LNCaP clone FGC (cell line): ENCODE data around the gene ABCC8.

Source experiments
- DNase-seq: peaks from one replicate; pipeline ENCODE4 v3.0.0-alpha.2; 2011; ENCODE audit warnings: low read depth
- H3K4me3 ChIP-seq: 2 replicates; pipeline ENCODE4 v1.5.1; 2011; ENCODE audit warnings: mild to moderate bottlenecking, low read depth, low read length, control low read depth
- TF ChIP-seq, protein P1 (sequence below): IDR thresholded peaks from 2 replicates; pipeline ENCODE4 v1.5.1; 2012; ENCODE audit warnings: mild to moderate bottlenecking; ENCODE audit not compliant: control insufficient read depth, insufficient read depth; ENCODE audit errors: extremely low read depth

Gene ABCC8

DNA sequence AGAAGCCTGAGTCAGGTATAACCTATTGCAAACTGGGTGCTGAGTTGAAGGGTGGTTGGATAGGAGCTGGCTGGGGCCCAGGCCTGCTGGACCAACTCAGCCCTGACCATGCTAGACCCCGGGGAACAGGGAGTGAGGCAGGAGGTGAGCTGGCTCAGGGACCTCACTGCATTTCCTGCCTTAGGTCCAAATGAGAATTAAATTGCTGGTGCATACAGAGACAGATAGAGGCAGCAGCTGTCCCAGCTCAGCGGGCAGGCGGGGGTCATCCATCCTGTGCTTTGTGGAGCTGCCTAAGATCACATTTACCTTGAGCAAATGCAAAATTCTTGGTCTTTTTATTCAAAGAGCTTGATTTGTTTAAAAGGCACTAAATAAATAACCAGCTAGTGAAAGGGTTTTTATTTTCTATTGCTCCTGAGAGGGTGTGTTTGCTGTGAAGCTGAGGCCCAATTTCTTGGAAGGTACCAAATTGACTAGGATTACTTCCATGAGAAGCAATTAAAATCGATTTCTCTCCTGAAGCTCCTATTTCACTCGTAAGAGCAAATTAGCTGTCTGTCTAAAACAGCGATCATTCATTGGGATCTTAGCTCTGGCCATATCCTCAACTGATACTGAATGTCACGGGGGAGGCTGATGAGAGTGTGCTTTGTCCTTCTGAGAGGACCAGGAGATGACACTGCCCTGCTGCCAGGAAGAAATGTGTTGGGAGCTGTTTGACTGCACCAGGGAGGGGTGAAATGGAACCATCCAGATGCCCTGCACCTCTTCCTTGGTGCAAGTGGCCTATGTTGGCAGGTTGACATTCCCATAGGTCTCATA lies 42.6 kb upstream of the ABCC8 start:
- DNase-seq = no peak
- TF ChIP-seq, protein P1, sequence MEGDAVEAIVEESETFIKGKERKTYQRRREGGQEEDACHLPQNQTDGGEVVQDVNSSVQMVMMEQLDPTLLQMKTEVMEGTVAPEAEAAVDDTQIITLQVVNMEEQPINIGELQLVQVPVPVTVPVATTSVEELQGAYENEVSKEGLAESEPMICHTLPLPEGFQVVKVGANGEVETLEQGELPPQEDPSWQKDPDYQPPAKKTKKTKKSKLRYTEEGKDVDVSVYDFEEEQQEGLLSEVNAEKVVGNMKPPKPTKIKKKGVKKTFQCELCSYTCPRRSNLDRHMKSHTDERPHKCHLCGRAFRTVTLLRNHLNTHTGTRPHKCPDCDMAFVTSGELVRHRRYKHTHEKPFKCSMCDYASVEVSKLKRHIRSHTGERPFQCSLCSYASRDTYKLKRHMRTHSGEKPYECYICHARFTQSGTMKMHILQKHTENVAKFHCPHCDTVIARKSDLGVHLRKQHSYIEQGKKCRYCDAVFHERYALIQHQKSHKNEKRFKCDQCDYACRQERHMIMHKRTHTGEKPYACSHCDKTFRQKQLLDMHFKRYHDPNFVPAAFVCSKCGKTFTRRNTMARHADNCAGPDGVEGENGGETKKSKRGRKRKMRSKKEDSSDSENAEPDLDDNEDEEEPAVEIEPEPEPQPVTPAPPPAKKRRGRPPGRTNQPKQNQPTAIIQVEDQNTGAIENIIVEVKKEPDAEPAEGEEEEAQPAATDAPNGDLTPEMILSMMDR = no peak
- no peak overlapping the region for H3K4me3 ChIP-seq

DNA sequence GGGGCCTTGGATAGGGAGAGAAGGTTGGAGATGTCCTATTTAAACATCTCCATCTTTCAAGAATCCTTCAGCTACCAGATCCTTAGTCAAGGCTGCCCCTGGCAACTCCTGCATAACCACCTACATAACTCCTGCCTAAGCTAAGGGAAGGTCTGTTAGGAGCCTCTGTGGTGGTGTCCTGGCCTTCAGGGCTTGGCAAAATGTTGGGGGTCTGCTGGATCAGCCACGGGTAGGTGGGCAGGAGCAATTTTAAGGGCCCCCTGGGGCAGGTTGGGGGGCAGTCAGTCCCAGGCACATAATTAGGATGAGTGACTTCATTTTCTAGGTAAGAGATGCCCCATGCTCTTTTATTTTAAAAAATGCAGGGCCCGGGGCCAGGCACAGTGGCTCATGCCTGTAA lies 41.7 kb upstream of the ABCC8 start:
- no peak for DNase-seq
- no peak overlapping the region for H3K4me3 ChIP-seq
- TF ChIP-seq, protein P1 = no peak

DNA sequence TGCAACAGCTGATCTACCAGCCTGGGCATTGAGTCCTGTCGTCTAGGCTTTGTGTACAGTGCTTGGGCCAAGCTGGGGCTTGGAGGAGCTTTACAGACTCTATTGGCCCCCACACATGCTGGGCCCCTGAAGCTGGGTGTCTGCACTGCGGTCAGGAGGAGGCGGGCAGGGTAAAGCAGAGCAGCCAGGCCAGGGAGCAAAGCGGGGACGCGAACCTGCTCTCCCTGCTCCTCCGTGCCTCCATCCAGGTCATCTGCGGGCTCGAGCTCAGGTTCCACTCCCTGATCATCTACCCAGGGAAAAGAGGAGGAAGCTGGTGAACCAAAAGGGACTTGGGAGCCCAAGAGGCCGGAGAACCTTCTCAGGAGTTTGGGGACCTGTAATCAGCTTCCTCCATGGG lies 40.5 kb upstream of the ABCC8 start:
- TF ChIP-seq, protein P1 = no peak
- no peak for DNase-seq
- H3K4me3 ChIP-seq = no peak overlapping the region

DNA sequence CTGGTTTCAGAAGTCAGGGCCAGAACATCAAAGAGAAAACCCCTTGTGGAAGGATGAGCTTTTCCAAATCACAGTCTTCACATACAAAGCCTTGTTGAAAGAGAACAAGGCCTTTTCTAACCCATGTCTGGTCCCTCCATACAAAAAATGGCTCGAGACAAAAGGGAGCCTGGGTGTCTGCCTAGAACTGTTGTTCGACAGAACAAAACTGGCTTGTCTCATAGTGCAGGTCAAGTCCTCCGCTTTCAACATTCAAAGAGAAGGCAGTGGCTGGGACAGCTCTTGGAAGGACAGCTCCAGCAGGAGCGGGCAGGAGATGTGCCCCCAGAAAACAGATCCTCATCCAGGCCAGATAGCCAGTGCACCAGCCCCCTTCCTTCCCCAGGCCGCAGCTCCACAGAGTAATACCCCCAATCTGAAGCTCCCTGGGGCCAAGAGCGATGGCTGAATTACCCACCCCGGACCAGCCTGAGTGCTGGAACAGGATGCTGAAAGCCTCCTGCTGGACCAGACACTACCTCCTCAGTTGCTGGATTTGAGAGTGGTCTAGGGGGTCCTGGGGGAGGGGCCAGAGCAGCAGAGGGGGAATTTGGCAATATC lies 40.0 kb upstream of the ABCC8 start:
- TF ChIP-seq, protein P1 = no peak
- no peak for DNase-seq
- no peak overlapping the region for H3K4me3 ChIP-seq

DNA sequence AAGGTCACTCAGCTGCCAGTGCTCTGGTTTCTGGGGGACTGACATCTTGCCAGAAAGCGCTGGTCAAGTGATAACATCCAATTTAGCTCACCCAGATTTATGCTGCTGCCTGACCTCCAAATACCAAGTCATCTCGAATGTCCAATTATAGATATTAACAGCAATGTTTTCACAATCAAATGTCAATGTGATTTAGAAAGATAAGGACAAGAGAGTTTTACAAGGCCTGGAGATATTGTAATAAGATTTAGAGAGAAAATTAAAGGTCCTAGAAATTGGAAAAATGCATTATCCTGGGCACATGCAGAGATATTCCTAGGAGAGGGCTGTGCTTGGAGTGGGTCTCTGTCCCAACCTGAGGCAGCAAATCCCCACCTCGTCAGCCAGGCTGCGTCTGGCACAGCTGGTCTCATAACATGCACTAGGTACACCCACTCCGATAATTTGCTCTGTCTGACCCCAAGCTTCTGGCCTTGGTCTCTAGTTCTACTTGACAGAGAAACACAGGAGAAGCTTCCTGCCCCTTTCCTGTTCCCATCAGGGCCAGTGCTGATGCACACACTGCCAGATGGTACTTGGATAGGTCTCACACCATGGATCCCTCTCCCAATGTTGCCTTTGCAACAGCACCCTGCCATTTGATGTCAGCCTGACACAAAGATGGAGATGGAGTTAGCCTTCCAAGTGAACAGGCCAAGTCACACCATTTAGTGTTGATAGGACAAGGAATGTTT lies 39.0 kb upstream of the ABCC8 start:
- DNase-seq = no peak
- TF ChIP-seq, protein P1 = no peak

DNA sequence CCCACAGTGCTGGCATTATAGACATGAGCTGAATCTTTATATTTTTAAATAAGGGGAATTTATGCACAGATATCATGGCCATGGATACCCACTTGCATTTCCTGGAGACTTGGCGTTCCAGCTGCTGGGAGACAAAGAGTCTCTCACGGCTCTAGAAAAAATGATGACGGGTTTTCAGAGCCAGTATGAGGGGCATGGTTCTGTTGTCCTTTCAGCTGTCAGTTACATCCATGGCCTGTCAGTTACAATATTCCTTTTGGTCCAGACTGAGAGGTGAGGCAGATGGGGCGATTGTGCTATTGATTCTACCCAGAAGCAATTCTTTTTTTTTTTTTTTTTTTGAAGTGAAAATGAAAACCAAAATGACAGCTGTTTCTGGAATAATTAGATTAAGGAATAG lies 37.8 kb upstream of the ABCC8 start:
- no peak for DNase-seq
- no peak overlapping the region for H3K4me3 ChIP-seq
- TF ChIP-seq, protein P1 = no peak

More for the DNA sequence above, 39.0 kb upstream of the ABCC8 start:
- no peak overlapping the region for H3K4me3 ChIP-seq
